Stimulated activated CD8-positive, alpha-beta memory T cell treated with anti-CD3 and anti-CD28 coated beads, Interleukin-4, amount 100 ng/mL, for 24 hours (primary cell): ENCODE results near the gene GRM7.

Experiments used
- DNase-seq: peaks from one replicate; pipeline ENCODE4 v3.0.0-alpha.2; 2020; ENCODE audit warnings: low read depth

The GRM7 gene

GRCh38 chr3:7307410-7307809, 446.5 kb downstream of the GRM7 start:
- no peak for DNase-seq

- no peak for DNase-seq
These were observed 448.8 kb downstream of the GRM7 start for GRCh38 chr3:7309641-7310102.

GRCh38 chr3:7315037-7315436, 454.1 kb downstream of the GRM7 start:
- no peak for DNase-seq

- DNase-seq = no peak
These were observed 462.2 kb downstream of the GRM7 start for GRCh38 chr3:7322957-7323669.

GRCh38 chr3:7328339-7328738, 467.4 kb downstream of the GRM7 start:
- DNase-seq = no peak

- no peak for DNase-seq
These were observed 471.8 kb downstream of the GRM7 start for GRCh38 chr3:7332696-7333095.

- DNase-seq = no peak
These were observed 472.2 kb downstream of the GRM7 start for GRCh38 chr3:7333125-7333524.

- DNase-seq = no peak
These were observed 479.9 kb downstream of the GRM7 start for GRCh38 chr3:7340795-7341194.

- no peak for DNase-seq
These were observed 485.4 kb downstream of the GRM7 start for GRCh38 chr3:7346364-7346763.

- no peak for DNase-seq
These were observed 496.2 kb downstream of the GRM7 start for GRCh38 chr3:7357101-7357500.

GRCh38 chr3:7367968-7368367, 507.1 kb downstream of the GRM7 start:
- no peak for DNase-seq

- DNase-seq = no peak
These were observed 507.7 kb downstream of the GRM7 start for GRCh38 chr3:7368597-7368996.

GRCh38 chr3:7371693-7372572, 511.0 kb downstream of the GRM7 start:
- DNase-seq = no peak

- no peak for DNase-seq
These were observed 516.2 kb downstream of the GRM7 start for GRCh38 chr3:7377103-7377502.

- no peak for DNase-seq
These were observed 520.8 kb downstream of the GRM7 start for GRCh38 chr3:7381741-7382140.

GRCh38 chr3:7382293-7383010, 521.5 kb downstream of the GRM7 start:
- no peak for DNase-seq

GRCh38 chr3:7385635-7386034, 524.7 kb downstream of the GRM7 start:
- no peak for DNase-seq

- DNase-seq = no peak
These were observed 527.1 kb downstream of the GRM7 start for GRCh38 chr3:7388026-7388425.

GRCh38 chr3:7392206-7392605, 531.3 kb downstream of the GRM7 start:
- no peak for DNase-seq

- no peak for DNase-seq
These were observed 533.2 kb downstream of the GRM7 start for GRCh38 chr3:7393944-7394605.

- no peak for DNase-seq
These were observed 535.6 kb downstream of the GRM7 start for GRCh38 chr3:7396534-7396933.

GRCh38 chr3:7397097-7397496, 536.2 kb downstream of the GRM7 start:
- no peak for DNase-seq
